Stimulated activated CD8-positive, alpha-beta memory T cell treated with anti-CD3 and anti-CD28 coated beads, Interleukin-4, amount 100 ng/mL, for 4 hours (primary cell): ENCODE measurements around the gene NEK10.
"Not testable (repeated sequence)": the region's sequence is repeated elsewhere in the genome, so short reads cannot be mapped to it uniquely, and the experiment has no call there.

Experiments used
- DNase-seq, 2 donors: peaks; one replicate each; pipeline ENCODE4 v3.0.0-alpha.2; 2020; ENCODE audit warnings: low read depth in 2 of 2, low spot score in 1 of 2

Gene NEK10

DNA sequence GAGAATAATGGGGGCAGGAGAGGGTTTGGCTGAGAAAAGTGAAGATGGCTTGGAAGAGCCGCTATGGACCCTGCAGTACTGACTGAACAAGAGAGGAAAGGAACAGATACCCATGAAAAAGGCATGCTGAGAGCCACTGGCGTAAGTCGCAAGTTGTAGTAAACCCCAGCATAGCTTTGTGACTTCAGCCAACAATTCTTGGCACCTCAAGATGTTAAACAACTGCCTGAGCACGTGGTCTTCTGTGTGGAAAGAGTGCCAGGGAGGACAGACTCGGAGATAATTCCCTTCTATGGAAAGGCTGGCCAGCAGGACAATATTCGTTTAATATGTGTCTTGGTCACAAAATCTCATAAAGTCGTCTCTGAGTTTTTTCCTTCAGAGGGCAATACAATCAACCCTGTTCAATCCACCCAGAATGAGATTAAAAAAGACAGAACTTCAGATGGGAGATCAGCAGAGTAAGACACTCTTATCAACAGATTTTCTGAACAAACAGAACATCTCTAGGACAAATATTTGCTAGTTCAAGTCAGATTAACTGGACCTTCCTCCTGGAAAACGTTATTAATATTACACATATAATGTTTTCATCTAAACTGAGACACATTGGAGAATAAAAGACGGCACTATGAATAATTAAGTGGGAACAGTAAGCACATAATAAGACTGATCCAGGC is 49.2 kb downstream of the NEK10 start:
- DNase-seq = no peak

DNA sequence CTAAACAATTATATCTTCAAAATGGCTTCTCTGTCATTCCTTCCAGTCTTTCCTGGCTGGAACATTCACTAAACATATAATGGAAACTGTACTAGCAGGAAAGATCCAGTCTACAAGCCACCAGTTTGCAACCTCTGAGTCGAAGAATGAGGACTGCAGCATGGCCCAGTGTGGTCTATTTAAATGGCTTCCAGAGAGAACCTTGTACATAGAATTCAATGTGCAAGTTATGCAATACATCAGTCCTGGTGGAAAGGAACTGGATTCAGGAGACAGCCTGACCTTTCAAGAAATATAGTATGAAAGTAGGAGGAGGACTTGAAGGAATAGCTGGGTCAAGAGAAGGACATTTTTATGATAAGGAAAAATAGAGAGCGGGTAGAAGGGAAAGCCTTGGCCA is 49.9 kb downstream of the NEK10 start:
- DNase-seq = no peak

DNA sequence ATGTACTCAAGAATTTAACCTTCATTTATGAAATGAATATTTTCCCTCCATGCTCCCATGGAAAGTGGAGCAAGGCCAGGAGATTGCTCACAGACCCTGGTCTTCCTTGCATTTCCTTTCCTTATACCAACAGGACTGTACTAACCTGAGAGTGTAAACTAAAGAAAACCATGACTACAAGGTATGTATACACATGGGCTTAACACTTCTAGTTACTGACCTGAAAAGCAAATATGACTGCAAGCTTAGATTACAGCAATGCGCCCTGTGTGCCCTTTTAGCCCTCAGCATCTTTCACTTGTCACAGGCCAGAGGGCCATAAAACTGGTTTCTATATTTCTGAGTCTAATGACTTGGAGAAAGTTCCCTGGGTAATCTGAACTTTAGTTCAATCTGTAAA is 52.1 kb downstream of the NEK10 start:
- DNase-seq = no peak

DNA sequence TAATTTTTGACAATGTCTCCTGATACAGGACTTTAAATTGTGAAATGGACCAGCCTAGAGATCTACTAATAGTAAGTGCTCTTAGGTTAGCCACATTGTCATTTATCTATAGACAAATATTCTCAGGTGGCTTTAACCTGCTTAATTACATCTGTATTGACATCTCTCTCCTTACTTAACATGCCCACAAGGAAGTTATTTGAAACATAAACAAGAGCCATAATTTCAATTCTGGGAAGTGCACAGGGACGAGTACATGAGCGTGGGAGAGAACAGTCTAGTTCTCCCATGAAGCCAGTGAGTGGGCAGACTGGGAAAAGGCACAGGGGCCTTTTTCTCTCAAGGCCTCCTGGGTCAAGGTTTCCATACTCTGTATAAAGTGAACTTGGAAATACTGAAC is 54.2 kb downstream of the NEK10 start:
- no peak for DNase-seq

DNA sequence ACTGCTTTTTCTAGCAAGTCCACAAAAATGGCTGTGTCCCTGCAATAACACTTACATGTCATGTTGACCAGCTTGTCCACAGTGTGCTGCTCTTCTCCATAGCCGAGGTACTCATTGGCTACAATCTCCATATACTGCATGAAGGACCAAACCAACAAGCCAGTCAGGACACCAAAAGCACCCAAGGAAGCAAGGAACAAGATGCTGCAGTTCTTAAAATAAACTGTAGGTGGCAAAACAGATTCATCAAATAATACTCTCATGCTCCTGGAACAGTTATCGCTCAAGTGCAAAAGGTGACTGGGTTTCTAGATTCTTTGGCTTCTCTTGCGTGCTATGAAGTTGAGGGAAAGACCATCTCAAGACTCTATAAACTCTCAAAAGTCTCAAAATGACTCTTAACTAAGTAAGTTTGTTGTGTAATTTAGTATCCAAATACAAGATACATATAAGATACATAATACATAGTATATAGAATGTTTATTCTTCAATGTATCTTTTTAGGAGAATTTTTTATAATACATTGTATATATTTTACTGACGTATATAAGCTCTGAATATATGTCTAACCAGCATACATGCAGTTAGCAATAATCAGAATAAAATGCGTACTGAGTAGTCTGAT is 57.0 kb downstream of the NEK10 start:
- DNase-seq = no peak

DNA sequence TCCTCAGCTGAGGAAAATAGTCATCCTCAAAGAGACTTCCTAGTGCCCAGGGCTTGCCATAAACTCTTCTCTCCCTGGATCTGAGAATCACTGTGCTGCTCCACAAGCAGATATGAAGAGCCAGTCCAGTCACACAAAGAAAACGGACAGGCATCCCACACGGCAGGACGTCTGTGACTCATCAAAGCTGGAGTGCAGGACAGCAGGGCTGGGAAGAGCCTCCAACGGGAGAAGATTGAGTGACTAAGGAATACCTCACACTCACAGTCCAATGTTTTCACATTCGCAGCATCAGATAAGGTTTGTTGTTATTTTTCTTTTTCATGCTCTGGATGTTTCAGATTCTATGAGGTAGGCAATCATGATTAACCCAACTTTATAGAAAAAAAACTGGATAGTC is 57.8 kb downstream of the NEK10 start:
- DNase-seq = no peak

DNA sequence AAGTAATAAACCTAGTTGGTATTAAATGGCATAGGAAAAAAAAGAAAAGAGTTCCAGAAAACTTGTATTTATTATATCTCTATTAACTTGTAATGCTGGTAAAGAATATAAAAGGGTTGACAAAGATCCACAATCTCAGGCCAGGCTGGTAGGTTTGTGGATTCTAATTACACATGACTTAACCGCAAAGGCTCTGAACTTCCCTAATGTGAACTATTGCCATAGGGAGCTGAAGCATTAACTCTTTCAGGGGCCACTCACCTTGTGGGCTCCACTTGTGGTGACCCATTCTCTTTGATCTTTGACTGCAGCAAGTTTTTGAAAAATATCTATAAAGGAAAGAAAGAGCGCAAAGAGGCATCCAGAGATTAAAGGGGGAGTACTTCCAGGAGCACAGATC is 58.5 kb downstream of the NEK10 start:
- no peak for DNase-seq

DNA sequence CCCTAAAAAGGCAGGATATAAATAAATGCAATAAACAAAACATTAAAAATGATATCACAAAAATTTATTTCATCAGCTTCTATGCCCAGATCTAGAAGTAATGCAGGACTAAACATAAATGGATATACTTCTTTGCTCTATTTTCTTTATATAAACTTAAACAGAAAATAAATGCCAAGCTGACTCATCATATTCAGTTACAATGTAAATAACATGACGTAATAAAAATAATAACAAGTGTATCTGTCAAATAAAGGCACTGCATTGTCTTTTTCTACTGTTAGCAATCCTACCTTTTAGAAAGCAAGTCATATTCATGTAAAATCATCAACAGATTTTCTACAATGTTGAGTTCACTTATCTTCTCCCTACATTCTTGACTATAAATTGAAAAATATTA is 61.6 kb downstream of the NEK10 start:
- DNase-seq = no peak

DNA sequence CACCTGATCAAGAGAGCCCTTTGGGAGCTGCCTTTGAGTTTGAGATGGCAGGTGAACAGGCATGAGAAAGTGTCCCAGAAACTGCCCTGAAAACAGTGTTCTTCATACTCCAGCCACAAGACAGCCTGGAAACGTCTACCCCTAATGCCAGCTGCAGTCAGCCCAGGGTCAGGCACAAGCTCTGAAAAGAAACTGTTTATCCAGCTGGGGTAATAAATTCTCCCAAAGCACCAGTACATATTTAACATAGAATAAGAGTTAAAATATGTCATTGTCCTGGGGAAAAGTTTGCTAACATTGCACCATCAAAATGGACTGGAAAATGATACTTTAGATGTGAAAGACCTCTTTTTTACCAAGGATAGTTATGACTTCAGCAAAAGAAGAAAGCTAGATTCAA is 66.3 kb downstream of the NEK10 start:
- DNase-seq = no peak

DNA sequence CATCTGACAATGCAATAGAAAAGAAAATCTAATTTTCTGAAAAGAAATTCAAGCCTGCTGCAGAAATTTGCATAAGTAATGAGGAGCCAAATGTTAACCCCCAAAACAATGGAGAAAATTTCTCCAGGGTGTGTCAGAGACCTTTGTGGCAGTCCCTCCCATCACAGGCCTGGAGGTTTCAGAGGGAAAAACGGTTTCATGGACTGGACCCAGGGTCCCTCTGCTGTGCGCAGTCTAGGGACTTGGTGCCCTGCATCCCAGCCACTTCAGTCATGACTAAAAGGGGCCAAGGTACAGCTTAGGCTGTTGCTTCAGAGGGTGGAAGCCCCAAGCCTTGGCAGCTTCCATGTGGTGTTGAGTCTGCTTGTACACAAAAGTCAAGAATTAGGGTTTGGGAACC is 70.2 kb downstream of the NEK10 start:
- not testable (repeated sequence) for DNase-seq

DNA sequence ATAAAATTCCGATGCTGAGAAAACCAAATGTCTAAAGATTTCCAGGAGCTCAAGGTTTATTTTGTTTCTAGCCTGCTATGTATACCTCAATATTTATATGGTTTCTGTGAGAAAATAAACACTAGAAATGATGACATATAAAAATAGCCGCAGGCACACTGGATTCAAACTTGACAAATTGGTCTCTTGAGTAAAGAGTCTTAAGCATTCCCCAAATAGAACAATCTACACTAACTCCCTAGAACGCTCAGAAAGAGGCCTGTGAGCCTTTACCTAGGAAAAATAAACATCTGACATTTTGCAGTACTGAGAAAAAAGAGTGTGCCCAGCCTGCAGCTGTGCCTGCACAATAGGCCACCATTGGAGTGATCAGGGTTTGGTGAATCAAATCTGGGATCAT is 75.2 kb downstream of the NEK10 start:
- no peak for DNase-seq

DNA sequence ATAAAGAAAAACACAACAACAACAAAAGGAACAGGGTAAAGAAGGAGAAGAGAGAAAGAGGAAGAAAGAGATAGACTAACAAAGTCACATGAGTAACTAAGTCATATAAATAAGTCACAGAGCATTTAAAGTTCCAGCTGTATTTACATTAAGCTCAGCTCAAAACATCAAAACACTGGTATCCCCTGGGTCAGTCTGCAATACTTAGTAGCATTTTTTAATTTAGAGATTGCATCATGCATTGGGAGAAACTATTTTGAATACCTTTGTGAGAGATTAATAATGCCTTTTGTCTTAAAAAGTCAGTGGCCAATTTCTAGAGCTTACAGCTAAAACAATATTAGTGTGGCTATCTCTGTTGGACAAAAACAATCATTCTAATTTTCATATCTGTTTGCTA is 78.4 kb downstream of the NEK10 start:
- DNase-seq = no peak

DNA sequence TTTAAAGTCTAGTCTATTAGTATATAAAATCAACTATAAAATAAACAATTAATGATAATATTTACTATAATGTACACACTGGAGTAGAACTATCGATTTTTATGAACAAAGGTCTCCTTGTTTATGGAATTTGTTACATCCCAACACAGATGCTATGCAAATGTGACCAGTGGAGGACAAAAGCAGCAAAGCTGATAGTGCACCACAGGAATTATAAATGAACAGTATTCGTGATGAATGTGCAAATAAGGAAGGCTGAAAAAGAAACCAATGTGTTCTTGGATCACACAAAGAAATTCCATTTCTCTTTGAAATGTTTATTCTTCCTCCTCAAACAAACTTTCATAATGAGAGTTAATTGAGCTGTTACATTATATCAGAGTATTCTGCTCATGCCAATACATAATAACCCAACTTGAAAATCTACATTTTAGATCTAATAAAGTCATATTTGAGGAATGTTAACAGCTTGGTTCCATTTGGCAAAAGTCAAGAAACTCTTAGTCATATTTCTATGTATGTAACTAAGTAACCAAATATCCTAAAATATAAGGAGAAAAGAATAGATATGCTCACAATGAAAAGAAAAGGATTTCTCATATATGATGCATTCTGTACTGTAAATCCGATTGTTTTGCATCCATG is 79.3 kb downstream of the NEK10 start:
- DNase-seq = no peak

DNA sequence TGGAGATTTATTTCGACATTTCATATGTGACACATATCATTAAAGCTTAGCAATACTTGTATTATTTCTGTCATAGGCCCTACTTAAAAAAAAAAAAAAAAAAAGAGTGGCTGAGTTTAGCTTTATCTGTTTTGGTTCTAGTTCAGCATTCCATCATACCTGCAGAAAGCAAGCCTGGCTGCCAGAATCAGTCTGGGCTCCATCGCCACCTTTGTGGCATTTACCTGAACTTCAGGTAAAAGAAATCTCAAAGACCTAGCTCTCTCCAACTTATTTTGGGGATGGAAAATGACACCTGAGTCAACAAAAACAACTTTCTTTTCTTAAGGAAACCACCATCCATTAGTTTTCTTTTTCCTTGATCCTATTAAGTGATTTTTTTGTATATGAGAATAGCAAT is 82.1 kb downstream of the NEK10 start:
- no peak for DNase-seq

DNA sequence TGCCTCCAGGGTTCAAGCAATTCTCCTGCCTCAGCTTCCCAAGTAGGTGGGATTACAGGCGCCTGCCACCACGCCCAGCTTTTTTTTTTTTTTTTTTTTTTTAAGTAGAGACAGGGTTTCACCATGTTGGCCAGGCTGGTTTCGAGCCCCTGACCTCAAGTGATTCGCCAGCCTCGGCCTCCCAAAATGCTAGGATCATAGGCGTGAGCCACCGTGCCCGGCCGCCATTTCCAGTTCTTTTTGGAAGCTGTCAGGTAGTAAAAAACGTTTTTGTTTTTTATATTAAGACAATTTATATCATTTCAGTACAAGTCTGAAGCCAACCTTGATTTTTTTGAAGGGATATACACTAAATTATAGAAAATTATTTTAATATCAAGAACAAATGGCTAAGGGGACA is 82.7 kb downstream of the NEK10 start:
- DNase-seq = not testable (repeated sequence)

DNA sequence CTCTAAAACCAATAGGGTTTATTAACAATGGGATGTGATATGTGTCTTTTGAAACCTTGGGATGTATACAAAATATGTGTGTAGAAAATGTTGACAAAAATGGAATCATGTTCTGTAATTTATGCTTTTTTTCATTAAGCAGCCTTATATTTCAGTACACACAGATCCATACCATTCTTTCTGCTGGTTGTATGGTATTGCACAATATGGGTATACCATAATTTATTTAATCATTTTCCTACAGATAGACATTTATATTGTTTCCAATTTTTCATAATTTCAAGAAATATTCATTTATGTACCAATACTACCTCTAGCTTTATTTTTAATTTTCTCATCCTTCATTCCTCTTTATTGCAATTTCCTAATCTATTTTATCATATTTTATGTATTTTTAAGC is 83.5 kb downstream of the NEK10 start:
- no peak for DNase-seq

DNA sequence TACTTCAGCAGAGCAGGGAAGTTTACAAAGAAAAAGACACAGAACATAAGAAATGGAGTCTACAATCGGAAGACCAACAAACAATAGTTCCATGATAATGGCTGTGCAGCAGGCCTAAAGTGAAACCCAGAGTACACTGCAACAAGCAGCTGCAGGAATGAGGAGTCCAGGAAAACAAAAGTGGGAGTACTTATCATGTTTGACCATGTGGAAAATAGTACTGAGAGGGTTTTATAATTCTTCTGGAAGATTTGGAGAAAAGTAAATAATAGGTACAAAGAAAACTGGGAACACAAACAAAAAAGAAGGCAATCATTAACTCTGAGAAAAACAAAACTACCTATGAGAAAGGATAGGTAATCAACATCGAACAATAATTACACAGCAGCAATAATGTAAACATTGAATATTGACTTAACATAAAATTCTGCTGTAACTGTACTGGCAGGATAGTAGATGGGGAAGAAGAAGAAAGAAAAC is 87.5 kb downstream of the NEK10 start:
- DNase-seq = no peak

DNA sequence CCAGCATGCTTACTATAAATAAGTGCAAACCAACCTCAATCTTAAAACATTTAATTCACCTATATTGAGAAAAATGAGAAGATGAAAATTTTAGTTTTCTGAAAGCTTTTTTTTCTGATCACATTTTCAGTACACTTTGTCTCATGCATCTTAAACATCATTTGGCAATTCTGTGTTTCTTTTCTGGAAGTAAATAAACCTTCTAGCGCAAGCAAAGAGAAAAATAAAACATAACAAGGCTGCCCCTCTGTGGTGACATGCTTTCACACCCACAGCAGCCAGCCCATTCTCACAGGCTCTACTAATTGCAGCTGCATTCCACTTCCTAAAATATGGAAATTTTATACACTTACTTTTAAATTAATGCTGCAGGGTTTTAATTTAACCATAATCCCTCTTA is 90.1 kb downstream of the NEK10 start:
- no peak for DNase-seq

DNA sequence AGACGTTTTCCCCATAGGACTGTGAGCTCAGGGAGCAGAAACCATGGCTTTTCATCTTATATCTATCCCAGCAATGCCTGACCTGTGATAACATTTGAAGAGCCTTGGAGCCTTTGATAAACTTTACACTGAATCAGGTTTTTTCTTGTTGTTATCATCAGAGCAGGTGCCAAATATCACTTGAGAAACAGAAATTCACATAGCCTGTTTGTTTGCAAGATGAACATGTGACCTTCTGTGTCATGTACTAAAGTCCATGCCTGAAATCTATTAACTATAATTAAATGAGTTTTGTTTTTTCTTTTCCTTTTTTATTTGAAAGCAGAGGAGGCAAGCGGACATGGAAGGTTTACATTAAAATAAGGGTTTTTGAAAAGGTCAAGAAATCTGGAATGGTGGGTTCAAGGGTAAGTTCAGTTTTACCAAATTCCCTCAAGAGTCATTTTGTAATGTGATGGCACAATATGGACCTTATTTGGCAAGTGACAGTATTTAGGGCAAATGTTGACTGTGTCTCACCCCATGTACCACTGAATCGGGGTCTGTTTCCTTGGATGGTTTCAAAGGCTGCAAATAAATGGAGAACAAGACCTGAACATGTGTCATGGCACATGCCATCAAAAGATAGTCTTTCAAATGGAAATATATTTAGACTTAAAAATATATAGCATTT is 90.7 kb downstream of the NEK10 start:
- DNase-seq = no peak

DNA sequence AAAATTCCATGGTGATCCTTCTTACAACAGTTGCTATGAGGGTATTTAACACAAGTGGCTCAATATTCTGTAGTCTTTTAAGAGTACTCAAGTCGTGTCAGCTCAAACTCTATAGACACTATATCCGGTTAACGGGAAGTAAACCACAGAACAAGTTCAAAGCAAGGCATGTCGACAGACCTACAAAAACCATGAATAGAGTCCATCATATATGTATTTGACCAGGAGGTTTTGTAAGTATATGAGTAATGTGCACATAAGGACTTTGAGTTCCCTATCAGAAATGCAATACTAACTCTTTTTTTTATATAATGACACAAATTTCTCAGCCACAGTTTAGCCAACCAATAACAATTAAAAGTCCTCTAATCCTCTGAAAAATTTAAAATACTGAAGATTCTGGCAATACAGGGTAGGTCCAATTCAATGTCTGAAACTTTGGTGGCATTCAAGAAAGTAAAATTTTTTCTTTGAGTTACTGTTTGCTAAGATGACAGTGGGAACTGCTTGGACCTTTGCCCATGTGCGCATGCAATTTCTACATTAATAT is 93.7 kb downstream of the NEK10 start:
- DNase-seq = no peak

DNA sequence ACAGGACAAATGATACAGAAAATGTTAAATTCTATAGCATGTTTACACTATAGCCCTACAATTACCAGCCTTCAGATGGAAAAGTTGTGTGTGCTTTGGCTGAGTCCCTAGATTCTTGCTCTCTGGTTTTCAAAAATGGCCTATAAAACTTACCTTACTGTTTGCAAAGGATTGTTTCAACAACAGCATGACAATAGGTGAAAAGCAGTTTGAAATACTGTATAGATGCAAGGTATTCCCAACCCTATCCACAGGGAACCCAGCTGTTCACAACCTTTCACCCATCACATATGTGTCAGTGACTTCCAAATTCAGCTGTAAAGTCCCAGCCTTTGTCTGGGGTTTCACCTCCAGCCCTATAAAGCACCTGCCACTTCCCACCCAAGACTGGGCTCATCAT is 97.3 kb downstream of the NEK10 start:
- DNase-seq = no peak

DNA sequence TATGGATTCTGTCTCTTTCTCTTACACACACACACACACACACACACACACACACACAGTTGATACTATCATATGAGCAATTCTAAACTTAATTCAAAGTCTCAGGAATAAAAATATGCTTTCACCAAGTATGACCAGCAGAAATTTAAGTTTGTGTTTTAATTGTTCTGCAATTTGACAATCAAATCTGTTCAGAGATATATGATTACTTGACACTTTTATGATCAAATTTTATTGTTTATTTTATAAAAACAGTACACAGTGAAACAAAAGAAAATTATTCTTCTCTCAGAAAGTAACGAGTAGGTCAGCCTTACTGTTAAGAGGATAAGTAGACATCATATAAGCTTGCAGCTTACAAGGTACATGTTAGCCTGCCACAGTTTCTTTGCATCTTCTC is 114.3 kb downstream of the NEK10 start:
- DNase-seq = no peak
